Duodenal mucosa (tissue), 2 donors: ENCODE results near the gene IL17REL.
"Not testable (repeated sequence)": the region's sequence is repeated elsewhere in the genome, so short reads cannot be mapped to it uniquely, and the experiment has no call there.

ENCODE experiments used
- H3K27ac ChIP-seq: one replicate; pipeline ENCODE4 v1.7.0; 2013; ENCODE audit warnings: low read depth, low read length
- H3K27me3 ChIP-seq, 2 donors: one replicate each; pipeline ENCODE4 v1.7.0; 2013; ENCODE audit warnings: low read length in 2 of 2, control low read depth in 1 of 2; ENCODE audit not compliant: insufficient read depth in 2 of 2, control insufficient read depth in 1 of 2
- H3K36me3 ChIP-seq, 2 donors: one replicate each; pipeline ENCODE4 v1.7.0; 2013; ENCODE audit warnings: low read length in 2 of 2, control low read depth in 1 of 2; ENCODE audit not compliant: insufficient read depth in 2 of 2, control insufficient read depth in 1 of 2
- H3K4me1 ChIP-seq, 2 donors: one replicate each; pipeline ENCODE4 v1.7.0; 2013; ENCODE audit warnings: low read length in 2 of 2, control low read depth in 1 of 2; ENCODE audit not compliant: insufficient read depth in 2 of 2, control insufficient read depth in 1 of 2
- H3K4me3 ChIP-seq, 2 donors: one replicate each; pipeline ENCODE4 v1.7.0; 2013; ENCODE audit warnings: low read length in 2 of 2, low read depth in 1 of 2
- H3K9ac ChIP-seq, 2 donors: one replicate each; pipeline ENCODE4 v1.7.0; 2013; ENCODE audit warnings: low read length in 2 of 2, low read depth in 1 of 2
- H3K9me3 ChIP-seq, 2 donors: one replicate each; pipeline ENCODE4 v1.7.0; 2013; ENCODE audit warnings: low read length in 2 of 2, control low read depth in 1 of 2; ENCODE audit not compliant: control insufficient read depth in 1 of 2

IL17REL gene

GRCh38 chr22:49996119-49996517, 16.4 kb downstream of the IL17REL start:
- H3K9me3 ChIP-seq, result peaks cover 1 to 3% of the 10 kb centered on the region in 2 donors
- H3K4me1 ChIP-seq, result peaks cover 34% of the 10 kb centered on the region in 2 donors
- peaks cover 0 to 4% of the 10 kb centered on the region in 2 donors for H3K27me3 ChIP-seq
- H3K4me3 ChIP-seq, result no peak overlapping the region
- no peaks in the 10 kb centered on the region for H3K36me3 ChIP-seq
- no peak overlapping the region for H3K27ac ChIP-seq
- peak overlapping the region; percentile 32 to 39 for H3K9ac ChIP-seq

DNA sequence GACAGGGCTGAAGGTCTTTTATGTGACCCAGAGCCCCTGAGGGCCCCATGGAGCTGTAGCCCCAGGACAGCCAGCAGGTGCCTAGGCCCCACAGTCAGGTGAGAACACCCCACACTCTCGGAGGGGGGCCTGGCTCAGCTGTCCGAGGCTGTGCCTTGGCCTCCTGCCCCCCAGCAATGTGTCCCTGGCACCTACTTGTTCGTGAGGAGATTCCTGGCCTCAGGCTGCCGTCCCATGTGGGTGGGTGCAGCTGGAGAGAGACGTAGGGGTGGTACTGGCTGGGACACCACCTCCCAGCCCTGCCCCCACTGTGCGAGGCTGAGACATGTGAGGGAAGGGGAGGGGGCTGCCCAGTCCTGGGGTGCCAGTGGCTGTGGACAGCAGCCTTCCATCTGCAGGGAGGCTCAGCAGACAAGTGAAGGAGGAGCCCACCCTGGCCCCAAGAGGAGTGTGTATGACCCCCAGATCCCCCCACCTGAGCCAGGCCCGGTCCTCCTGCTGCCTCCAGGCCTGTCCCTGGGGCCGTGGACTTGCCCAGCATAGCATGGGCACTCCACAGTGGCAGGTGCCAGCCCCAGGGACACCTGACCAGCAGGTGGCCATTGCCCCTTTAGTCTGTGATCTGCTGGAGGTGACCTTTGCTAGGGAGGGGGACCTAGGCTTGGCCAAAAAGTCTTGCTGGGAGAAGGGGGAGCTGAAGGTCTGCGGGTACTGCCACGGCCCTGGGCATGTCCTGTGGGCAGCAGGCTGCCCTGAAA, 17.0 kb downstream of the IL17REL start:
- peak overlapping the region; percentile 32 to 39 for H3K9ac ChIP-seq

DNA sequence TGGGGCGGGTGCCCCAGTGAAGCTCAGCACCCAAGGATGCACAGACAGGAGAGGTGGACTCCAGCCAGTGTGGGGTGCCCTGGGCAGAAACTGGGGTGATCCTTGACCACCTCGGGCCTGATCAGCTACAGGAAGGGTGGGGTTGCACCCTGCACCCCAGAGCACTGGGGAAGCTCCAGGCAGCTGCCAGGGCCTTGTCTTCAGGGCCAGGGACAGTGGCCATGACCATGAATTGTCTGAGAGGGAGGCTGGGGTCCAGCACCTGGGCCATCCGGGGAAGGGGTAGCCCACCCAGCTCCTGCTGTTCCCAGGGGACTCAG, 17.6 kb downstream of the IL17REL start:
- H3K27ac ChIP-seq, result no peak overlapping the region
- peak overlapping the region; percentile 32 to 39 for H3K9ac ChIP-seq
- H3K36me3 ChIP-seq, result no peaks in the 10 kb centered on the region
- H3K27me3 ChIP-seq, result peaks cover 0 to 4% of the 10 kb centered on the region in 2 donors
- peaks cover 4 to 8% of the 10 kb centered on the region in 2 donors for H3K9me3 ChIP-seq
- H3K4me1 ChIP-seq, result peaks cover 26 to 30% of the 10 kb centered on the region in 2 donors
- no peak overlapping the region for H3K4me3 ChIP-seq

More for the DNA sequence above, 17.0 kb downstream of the IL17REL start:
- Histone ChIP-seq H3K27ac (no peak overlapping the region), H3K9me3 (peaks cover 4 to 8% of the 10 kb centered on the region in 2 donors), H3K4me3 (no peak overlapping the region), H3K4me1 (peaks cover 31 to 34% of the 10 kb centered on the region in 2 donors), H3K27me3 (peaks cover 0 to 4% of the 10 kb centered on the region in 2 donors), H3K36me3 (no peaks in the 10 kb centered on the region)

- Histone ChIP-seq H3K4me3 (no peak overlapping the region), H3K9ac (no peak overlapping the region), H3K36me3 (no peaks in the 10 kb centered on the region), H3K27ac (no peak overlapping the region), H3K27me3 (peaks cover 0 to 4% of the 10 kb centered on the region in 2 donors), H3K9me3 (peaks cover 4 to 8% of the 10 kb centered on the region in 2 donors), H3K4me1 (peaks cover 25 to 29% of the 10 kb centered on the region in 2 donors)
These were observed 18.1 kb downstream of the IL17REL start for GRCh38 chr22:49994361-49995040.

DNA sequence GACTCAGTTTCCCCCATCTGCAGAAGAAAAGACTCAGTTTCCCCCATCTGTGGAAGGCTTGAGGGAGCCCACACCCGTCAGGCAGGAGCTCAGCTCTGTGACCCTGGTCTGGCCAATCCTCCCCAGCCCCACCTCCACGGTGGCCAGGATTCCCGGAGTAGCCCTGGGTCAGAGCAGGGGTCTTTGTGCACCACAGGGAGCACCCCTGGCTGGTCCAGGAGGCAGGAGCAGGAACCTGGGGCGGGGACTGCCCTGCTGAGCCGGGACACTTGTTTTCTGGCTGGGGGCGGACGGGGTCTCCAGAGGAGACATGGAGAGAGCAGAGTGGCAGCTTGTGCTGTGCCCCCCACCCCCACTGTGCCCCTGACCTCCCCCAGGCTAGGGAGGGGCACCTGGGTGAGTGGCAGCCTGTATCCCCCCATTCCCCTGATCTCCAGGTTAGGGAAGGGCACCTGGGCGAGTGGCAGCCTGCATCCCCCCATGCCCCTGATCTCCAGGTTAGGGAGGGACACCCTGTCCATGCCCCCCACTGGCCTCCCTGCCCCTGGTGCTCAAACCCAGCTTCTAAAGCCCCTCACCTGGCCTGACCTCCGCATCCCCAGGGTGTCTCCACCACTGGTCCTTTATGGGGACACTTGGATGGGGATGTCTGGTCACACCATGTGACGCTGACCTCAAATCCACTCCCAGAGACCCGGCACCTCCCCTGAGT, 18.8 kb downstream of the IL17REL start:
- no peak overlapping the region for H3K9ac ChIP-seq

DNA sequence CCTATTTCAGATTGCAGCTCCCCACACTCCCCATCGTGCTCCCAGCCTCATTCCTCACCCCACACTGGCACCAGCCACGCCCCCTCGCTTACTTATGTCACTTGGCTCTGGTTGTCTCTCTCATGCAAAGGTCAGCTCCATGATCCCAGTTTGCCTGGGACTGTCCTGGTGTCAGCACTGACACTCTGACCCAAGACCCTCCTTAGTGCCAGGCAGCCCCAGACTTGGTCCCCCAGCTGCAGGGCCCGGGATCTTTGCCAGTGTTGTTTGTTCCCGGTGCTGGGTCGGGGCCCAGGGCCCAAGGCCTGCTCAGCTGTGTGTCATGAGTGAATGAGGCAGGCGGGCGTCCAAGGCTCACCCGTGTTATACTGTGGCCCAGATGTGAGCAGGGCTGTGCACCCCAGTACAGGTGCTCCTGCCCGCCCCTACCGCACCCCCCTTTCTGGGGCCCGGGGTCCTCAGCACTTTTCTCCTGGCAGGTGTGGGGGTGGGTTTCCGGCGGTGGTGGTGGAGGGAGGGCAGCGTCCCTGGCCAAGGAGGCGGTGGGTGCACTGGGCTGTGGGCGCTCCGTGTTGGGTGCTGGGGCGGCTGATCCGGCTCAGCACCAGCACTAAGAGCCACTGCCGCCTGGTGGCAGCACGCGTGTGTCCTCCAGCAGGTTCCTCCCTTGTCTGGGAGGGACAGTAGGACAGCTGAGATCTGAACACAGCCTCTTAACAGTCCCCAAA, 19.5 kb downstream of the IL17REL start:
- Histone ChIP-seq H3K9me3 (peaks cover 4 to 8% of the 10 kb centered on the region in 2 donors), H3K9ac (no peak overlapping the region), H3K4me3 (no peak overlapping the region), H3K4me1 (peaks cover 25 to 29% of the 10 kb centered on the region in 2 donors), H3K27me3 (no peaks in the 10 kb centered on the region), H3K36me3 (no peaks in the 10 kb centered on the region), H3K27ac (no peak overlapping the region)

More for the DNA sequence above, 18.8 kb downstream of the IL17REL start:
- Histone ChIP-seq H3K27ac (no peak overlapping the region), H3K27me3 (peaks cover 0 to 3% of the 10 kb centered on the region in 2 donors), H3K9me3 (peaks cover 4 to 8% of the 10 kb centered on the region in 2 donors), H3K4me1 (peaks cover 25 to 29% of the 10 kb centered on the region in 2 donors), H3K4me3 (no peak overlapping the region), H3K36me3 (no peaks in the 10 kb centered on the region)

GRCh38 chr22:49991907-49992533, 20.5 kb downstream of the IL17REL start:
- Histone ChIP-seq H3K4me3 (no peak overlapping the region), H3K9me3 (peaks cover 4 to 8% of the 10 kb centered on the region in 2 donors), H3K36me3 (no peaks in the 10 kb centered on the region), H3K9ac (no peak overlapping the region), H3K27ac (no peak overlapping the region), H3K4me1 (peaks cover 23 to 24% of the 10 kb centered on the region in 2 donors), H3K27me3 (no peaks in the 10 kb centered on the region)

DNA sequence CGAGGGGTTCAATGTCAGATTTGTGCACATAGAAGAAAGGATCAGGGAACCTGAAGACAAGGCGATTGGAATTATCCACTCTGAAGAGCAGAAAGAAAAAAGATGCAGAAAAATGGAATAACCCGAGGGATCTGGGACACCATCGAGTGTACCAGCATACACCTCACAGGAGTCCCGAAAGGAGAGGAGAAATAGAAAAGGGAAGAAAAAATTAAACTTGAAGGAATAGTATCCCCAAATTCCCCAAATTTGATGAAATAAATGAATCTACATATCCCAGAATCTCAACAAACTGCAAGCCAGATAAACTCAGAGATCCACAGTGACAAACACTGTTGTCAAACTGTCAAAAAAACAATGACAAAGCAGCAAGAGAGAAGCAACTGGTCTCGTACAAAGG, 21.4 kb downstream of the IL17REL start:
- Histone ChIP-seq H3K27ac (no peak overlapping the region), H3K36me3 (no peaks in the 10 kb centered on the region), H3K27me3 (no peaks in the 10 kb centered on the region), H3K9me3 (peaks cover 7 to 8% of the 10 kb centered on the region in 2 donors), H3K9ac (no peak overlapping the region), H3K4me1 (peaks cover 14 to 15% of the 10 kb centered on the region in 2 donors), H3K4me3 (no peak overlapping the region)

DNA sequence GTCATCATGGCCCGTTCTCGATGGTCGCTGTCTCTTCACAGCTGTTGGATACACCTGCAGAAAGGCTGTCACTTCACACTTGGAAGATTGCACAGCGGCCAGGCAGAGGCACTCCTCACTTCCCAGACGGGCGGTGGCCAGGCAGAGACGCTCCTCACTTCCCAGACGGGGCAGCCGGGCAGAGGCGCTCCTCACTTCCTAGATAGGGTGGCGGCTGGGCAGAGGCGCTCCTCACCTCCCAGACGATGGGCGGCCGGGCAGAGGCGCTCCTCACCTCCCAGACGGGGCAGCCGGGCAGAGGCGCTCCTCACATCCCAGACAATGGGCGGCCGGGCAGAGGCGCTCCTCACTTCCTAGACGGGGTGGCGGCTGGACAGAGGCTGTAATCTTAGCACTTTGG, 22.7 kb downstream of the IL17REL start:
- H3K9ac ChIP-seq, H3K27me3 ChIP-seq, H3K4me3 ChIP-seq, H3K9me3 ChIP-seq, H3K27ac ChIP-seq, H3K4me1 ChIP-seq, H3K36me3 ChIP-seq: not testable (repeated sequence)
